ENCODE data around the gene CCDC188. TPM values are rescaled to one million over a fixed set of nuclear protein-coding genes. Genes with fewer than 3 reads are reported as not detected.
"Not testable (repeated sequence)": the region's sequence is repeated elsewhere in the genome, so short reads cannot be mapped to it uniquely, and the experiment has no call there.

The CCDC188 gene
- total RNA-seq, 2 experiments from 2014 or later: not detected

- Histone ChIP-seq H3K4me3 (ENCODE audit: low read length) (no peak overlapping the region), H3K27ac (ENCODE audit: low read depth in 1 of 2, low read length in 2 of 2) (no peak overlapping the region), H3K4me1 (ENCODE audit: insufficient read depth, low read length) (no peaks in the 10 kb centered on the region), H3K9me3 (ENCODE audit: control insufficient read depth in 1 of 2, insufficient read depth in 1 of 2, low read length in 2 of 2) (peaks cover 0 to 4% of the 10 kb centered on the region in 2 experiments), H3K27me3 (ENCODE audit: control insufficient read depth in 1 of 2, insufficient read depth in 2 of 2, low read length in 2 of 2) (no peaks in the 10 kb centered on the region), H3K36me3 (ENCODE audit: insufficient read depth, low read length) (no peaks in the 10 kb centered on the region)
- H3K27ac Mint-ChIP-seq: no peak overlapping the region
- CTCF ChIA-PET: no interaction called here
- no peaks in the 10 kb centered on the region for H3K9me3 Mint-ChIP-seq
- TF ChIP-seq, protein P1, sequence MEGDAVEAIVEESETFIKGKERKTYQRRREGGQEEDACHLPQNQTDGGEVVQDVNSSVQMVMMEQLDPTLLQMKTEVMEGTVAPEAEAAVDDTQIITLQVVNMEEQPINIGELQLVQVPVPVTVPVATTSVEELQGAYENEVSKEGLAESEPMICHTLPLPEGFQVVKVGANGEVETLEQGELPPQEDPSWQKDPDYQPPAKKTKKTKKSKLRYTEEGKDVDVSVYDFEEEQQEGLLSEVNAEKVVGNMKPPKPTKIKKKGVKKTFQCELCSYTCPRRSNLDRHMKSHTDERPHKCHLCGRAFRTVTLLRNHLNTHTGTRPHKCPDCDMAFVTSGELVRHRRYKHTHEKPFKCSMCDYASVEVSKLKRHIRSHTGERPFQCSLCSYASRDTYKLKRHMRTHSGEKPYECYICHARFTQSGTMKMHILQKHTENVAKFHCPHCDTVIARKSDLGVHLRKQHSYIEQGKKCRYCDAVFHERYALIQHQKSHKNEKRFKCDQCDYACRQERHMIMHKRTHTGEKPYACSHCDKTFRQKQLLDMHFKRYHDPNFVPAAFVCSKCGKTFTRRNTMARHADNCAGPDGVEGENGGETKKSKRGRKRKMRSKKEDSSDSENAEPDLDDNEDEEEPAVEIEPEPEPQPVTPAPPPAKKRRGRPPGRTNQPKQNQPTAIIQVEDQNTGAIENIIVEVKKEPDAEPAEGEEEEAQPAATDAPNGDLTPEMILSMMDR (IDR thresholded peaks at IDR 0.05): no peak
- H3K4me3 Mint-ChIP-seq: no peak overlapping the region
- ATAC-seq (ENCODE audit: poor library complexity) (no peak), DNase-seq (no peak)
- no peaks in the 10 kb centered on the region for H3K27me3 Mint-ChIP-seq
- intact Hi-C loops (cut with DNase I, micrococcal nuclease): no loop called here
- no peaks in the 10 kb centered on the region for H3K4me1 Mint-ChIP-seq (ENCODE audit: low read depth)
- no peaks in the 10 kb centered on the region for H3K36me3 Mint-ChIP-seq (ENCODE audit: low read depth)
- POLR2A ChIA-PET: no interaction called here
These were observed 14.0 kb upstream of the CCDC188 start for GRCh38 chr22:20164863-20165262.

- no peaks in the 10 kb centered on the region for H3K36me3 ChIP-seq (ENCODE audit: insufficient read depth, low read length)
- peaks cover 14% of the 10 kb centered on the region for H3K4me1 ChIP-seq (ENCODE audit: insufficient read depth, low read length)
- H3K4me3 ChIP-seq (ENCODE audit: low read length): no peak overlapping the region
- peaks cover 5% of the 10 kb centered on the region for H3K27me3 Mint-ChIP-seq
- H3K9me3 Mint-ChIP-seq: no peaks in the 10 kb centered on the region
- TF ChIP-seq, protein P1 (IDR thresholded peaks at IDR 0.05): no peak
- ChIA-PET CTCF (no interaction called here), POLR2A (interaction anchor here (0.9 kb wide), 1 partner anchor 43 kb away, joined by 3 read pairs; the partner anchor contains the start of gene TRMT2A)
- no peak overlapping the region for H3K4me3 Mint-ChIP-seq
- intact Hi-C loops (cut with DNase I, micrococcal nuclease): no loop called here
- no peaks in the 10 kb centered on the region for H3K36me3 Mint-ChIP-seq (ENCODE audit: low read depth)
- H3K27me3 ChIP-seq (ENCODE audit: control insufficient read depth in 1 of 2, insufficient read depth in 2 of 2, low read length in 2 of 2): peaks cover 0 to 6% of the 10 kb centered on the region in 2 experiments
- DNase-seq (no peak), ATAC-seq (ENCODE audit: poor library complexity) (no peak)
- peaks cover 0 to 14% of the 10 kb centered on the region in 2 experiments for H3K9me3 ChIP-seq (ENCODE audit: control insufficient read depth in 1 of 2, insufficient read depth in 1 of 2, low read length in 2 of 2)
- no peak overlapping the region for H3K27ac ChIP-seq (ENCODE audit: low read depth in 1 of 2, low read length in 2 of 2)
- peaks cover 4% of the 10 kb centered on the region for H3K4me1 Mint-ChIP-seq (ENCODE audit: low read depth)
- H3K27ac Mint-ChIP-seq: no peak overlapping the region
These were observed 9.2 kb upstream of the CCDC188 start for GRCh38 chr22:20160041-20160440.

DNA sequence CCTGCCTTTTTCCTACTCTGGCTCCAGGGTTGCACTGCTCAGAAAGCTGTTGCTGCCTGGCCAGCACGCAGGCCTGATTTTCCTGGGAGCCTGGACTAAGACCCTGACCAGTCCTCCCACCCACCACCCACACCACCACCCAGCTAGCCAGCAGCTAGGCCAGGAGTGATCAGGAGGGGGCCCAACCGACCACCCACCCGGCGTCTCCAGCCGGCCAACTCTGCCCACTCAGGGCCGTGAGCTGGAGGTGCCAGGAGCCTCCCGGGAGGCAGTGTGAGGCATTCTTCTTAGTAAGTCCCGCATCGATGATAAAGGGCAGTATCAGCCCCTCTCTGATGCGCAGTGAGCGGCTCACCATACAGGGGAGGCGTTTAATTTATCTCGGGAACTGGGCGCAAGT is 8.7 kb upstream of the CCDC188 start:
- ATAC-seq (ENCODE audit: poor library complexity); DNase-seq; H3K27ac ChIP-seq (ENCODE audit: low read depth in 1 of 2, low read length in 2 of 2); H3K4me1 Mint-ChIP-seq (ENCODE audit: low read depth); H3K36me3 Mint-ChIP-seq (ENCODE audit: low read depth); H3K4me3 Mint-ChIP-seq; H3K27ac Mint-ChIP-seq; H3K4me3 ChIP-seq (ENCODE audit: low read length); H3K27me3 ChIP-seq (ENCODE audit: control insufficient read depth in 1 of 2, insufficient read depth in 2 of 2, low read length in 2 of 2); H3K27me3 Mint-ChIP-seq; CTCF ChIA-PET; H3K9me3 Mint-ChIP-seq; H3K36me3 ChIP-seq (ENCODE audit: insufficient read depth, low read length): not testable (repeated sequence)
- intact Hi-C loops (cut with DNase I, micrococcal nuclease): loop anchor here in 1 of 2 experiments (5.0 kb wide), 1 partner anchor 583 kb away; no protein-coding TSS in a partner anchor
- Histone ChIP-seq H3K4me1 (ENCODE audit: insufficient read depth, low read length) (peaks cover 19% of the 10 kb centered on the region), H3K9me3 (ENCODE audit: control insufficient read depth in 1 of 2, insufficient read depth in 1 of 2, low read length in 2 of 2) (peaks cover 0 to 14% of the 10 kb centered on the region in 2 experiments)
- POLR2A ChIA-PET: interaction anchor here (0.9 kb wide), 1 partner anchor 43 kb away, joined by 3 read pairs; the partner anchor contains the start of gene TRMT2A

- intact Hi-C loops (cut with DNase I, micrococcal nuclease): loop anchor here in 1 of 2 experiments (5.0 kb wide), 1 partner anchor 583 kb away; no protein-coding TSS in a partner anchor
- H3K4me3 Mint-ChIP-seq: no peak overlapping the region
- Histone ChIP-seq H3K27me3 (ENCODE audit: control insufficient read depth in 1 of 2, insufficient read depth in 2 of 2, low read length in 2 of 2) (peaks cover 4 to 6% of the 10 kb centered on the region in 2 experiments), H3K36me3 (ENCODE audit: insufficient read depth, low read length) (no peaks in the 10 kb centered on the region), H3K27ac (ENCODE audit: low read depth in 1 of 2, low read length in 2 of 2) (no peak overlapping the region), H3K9me3 (ENCODE audit: control insufficient read depth in 1 of 2, insufficient read depth in 1 of 2, low read length in 2 of 2) (peaks cover 0 to 14% of the 10 kb centered on the region in 2 experiments), H3K4me1 (ENCODE audit: insufficient read depth, low read length) (peaks cover 21% of the 10 kb centered on the region), H3K4me3 (ENCODE audit: low read length) (no peak overlapping the region)
- no peak for DNase-seq
- peaks cover 5% of the 10 kb centered on the region for H3K27me3 Mint-ChIP-seq
- H3K27ac Mint-ChIP-seq: no peak overlapping the region
- ATAC-seq (ENCODE audit: poor library complexity): no peak
- ChIA-PET CTCF (no interaction called here), POLR2A (no interaction called here)
- peaks cover 4% of the 10 kb centered on the region for H3K4me1 Mint-ChIP-seq (ENCODE audit: low read depth)
- TF ChIP-seq, protein P1 (IDR thresholded peaks at IDR 0.05): no peak
- H3K9me3 Mint-ChIP-seq: no peaks in the 10 kb centered on the region
- no peaks in the 10 kb centered on the region for H3K36me3 Mint-ChIP-seq (ENCODE audit: low read depth)
These were observed 8.2 kb upstream of the CCDC188 start for GRCh38 chr22:20159076-20159475.

All from CD4-positive, alpha-beta T cell (primary cell).